ENCODE measurements around the gene RGS14.

DNA sequence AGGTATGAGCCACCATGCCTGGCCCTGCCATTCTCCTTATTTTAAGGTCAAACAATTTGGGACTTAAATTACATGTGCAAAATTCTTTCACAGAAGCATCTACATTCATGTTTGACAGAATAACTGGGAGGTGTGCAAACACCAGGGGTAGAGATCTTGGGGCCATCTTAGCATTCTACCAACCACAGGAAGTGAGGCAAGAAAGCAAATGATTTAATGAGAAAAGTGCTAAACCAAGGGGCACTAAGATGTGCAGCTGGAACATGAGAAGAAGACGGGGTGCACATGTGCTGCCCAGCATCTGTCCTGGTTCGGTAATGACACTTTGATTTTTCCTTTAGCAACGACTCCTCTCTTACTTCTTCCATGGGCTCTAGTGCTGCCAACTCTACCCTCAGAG is 52.9 kb downstream of the RGS14 start:
- TF ChIP-seq, protein P1, sequence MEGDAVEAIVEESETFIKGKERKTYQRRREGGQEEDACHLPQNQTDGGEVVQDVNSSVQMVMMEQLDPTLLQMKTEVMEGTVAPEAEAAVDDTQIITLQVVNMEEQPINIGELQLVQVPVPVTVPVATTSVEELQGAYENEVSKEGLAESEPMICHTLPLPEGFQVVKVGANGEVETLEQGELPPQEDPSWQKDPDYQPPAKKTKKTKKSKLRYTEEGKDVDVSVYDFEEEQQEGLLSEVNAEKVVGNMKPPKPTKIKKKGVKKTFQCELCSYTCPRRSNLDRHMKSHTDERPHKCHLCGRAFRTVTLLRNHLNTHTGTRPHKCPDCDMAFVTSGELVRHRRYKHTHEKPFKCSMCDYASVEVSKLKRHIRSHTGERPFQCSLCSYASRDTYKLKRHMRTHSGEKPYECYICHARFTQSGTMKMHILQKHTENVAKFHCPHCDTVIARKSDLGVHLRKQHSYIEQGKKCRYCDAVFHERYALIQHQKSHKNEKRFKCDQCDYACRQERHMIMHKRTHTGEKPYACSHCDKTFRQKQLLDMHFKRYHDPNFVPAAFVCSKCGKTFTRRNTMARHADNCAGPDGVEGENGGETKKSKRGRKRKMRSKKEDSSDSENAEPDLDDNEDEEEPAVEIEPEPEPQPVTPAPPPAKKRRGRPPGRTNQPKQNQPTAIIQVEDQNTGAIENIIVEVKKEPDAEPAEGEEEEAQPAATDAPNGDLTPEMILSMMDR (conservative IDR thresholded peaks at IDR 0.05), result no peak
- no peak for TF ChIP-seq EZH2 (IDR thresholded peaks at IDR 0.05; ENCODE audit: low read depth)

Measured in PC-9 (cell line).